GM20000 (cell line): Measurements from ENCODE around the gene CNIH1.
"Not testable (repeated sequence)": the region's sequence is repeated elsewhere in the genome, so short reads cannot be mapped to it uniquely, and the experiment has no call there.

Experiments
- DNase-seq: peaks from one replicate; pipeline ENCODE4 v3.0.0; 2012; ENCODE audit warnings: low spot score
- TF ChIP-seq, protein P1 (sequence below): IDR thresholded peaks from 2 replicates; pipeline ENCODE4 v1.5.1; 2012; ENCODE audit warnings: mild to moderate bottlenecking, control low read depth; ENCODE audit errors: extremely low read depth, missing control alignments

The CNIH1 gene

DNA sequence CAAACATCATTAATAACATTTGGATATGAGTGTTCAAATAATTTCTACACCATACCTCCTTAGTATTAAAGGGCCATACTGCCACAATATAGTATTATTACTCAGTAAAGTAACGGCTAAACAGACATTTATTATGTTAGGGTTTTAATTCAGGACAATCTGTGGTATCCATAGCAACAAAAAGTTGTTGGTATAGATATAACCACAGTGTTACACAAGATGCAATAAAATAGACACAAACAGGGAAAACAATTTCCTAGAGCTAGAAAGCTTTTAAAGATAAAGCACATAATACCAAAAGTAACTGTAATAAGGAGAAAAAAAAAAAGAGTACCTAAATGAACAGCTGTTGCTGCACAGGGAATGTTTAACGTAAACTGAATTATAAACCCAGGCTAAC, 16.1 kb downstream of the CNIH1 start:
- DNase-seq: no peak
- TF ChIP-seq, protein P1, sequence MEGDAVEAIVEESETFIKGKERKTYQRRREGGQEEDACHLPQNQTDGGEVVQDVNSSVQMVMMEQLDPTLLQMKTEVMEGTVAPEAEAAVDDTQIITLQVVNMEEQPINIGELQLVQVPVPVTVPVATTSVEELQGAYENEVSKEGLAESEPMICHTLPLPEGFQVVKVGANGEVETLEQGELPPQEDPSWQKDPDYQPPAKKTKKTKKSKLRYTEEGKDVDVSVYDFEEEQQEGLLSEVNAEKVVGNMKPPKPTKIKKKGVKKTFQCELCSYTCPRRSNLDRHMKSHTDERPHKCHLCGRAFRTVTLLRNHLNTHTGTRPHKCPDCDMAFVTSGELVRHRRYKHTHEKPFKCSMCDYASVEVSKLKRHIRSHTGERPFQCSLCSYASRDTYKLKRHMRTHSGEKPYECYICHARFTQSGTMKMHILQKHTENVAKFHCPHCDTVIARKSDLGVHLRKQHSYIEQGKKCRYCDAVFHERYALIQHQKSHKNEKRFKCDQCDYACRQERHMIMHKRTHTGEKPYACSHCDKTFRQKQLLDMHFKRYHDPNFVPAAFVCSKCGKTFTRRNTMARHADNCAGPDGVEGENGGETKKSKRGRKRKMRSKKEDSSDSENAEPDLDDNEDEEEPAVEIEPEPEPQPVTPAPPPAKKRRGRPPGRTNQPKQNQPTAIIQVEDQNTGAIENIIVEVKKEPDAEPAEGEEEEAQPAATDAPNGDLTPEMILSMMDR: no peak

DNA sequence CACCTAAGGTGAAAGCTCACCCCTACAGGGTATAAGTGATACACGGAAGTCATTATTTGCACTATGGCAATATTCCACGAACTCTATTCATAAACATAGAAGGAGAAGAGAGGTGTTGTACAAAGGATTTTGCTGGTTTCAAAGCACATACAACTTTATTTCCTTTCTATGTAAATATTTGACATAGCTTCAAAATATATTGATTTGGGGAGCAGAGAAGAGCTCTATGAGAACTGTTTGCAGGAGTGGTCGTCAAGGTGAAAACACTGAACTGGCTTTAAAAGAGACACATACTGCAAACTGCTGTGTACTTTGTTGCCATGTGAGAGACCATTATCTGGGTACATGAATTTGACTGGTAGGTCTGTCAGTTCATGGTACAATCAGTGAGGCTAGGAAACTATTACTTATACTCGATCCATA, 16.7 kb downstream of the CNIH1 start:
- no peak for DNase-seq
- TF ChIP-seq, protein P1: no peak

GRCh38 chr14:54423991-54424390, 17.2 kb downstream of the CNIH1 start:
- TF ChIP-seq, protein P1: no peak
- no peak for DNase-seq

GRCh38 chr14:54420478-54421142, 20.6 kb downstream of the CNIH1 start:
- TF ChIP-seq, protein P1: peak; percentile 10
- DNase-seq: no peak

DNA sequence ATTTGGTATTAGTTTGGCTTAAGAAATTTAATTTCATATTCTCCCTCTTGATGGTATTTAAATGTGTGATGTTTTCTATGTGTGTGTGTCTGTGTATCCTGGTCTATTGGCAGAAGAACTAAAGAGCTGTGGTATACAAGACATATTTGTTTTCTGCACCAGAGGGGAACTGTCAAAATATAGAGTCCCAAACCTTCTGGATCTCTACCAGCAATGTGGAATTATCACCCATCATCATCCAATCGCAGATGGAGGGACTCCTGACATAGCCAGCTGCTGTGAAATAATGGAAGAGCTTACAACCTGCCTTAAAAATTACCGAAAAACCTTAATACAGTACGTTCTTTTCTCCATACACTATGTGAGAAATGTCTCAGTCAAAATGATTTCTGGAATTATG, 29.8 kb downstream of the CNIH1 start:
- TF ChIP-seq, protein P1: no peak
- no peak for DNase-seq

GRCh38 chr14:54410215-54410614, 31.0 kb downstream of the CNIH1 start:
- DNase-seq: no peak
- TF ChIP-seq, protein P1: no peak

GRCh38 chr14:54403401-54404005, 37.7 kb downstream of the CNIH1 start:
- DNase-seq: not testable (repeated sequence)

DNA sequence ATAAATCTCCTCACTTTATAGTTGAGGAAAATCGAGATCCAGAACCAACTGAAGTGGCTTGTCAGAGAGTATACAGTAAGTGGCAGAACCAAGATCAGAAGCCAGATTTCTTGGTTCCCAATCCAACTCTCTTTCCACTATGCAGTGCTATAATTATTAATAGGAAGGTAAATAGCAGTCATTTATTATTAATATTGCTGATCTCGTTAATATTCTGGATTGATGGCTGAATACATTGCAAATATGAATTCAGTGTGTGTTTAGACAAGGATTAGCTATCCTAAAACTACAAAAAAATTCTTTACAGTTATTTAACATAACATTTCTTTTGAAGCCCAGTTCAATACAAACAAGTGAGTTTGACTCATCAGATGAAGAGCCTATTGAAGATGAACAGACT, 41.6 kb downstream of the CNIH1 start:
- DNase-seq: no peak
- TF ChIP-seq, protein P1: no peak
